ENCODE data around the gene GRIP1. TPM values are rescaled to one million over a fixed set of nuclear protein-coding genes. Genes with fewer than 3 reads are reported as not detected.

Gene GRIP1
- total and polyA plus RNA-seq, 2 donors, result 0.71 to 3.9 TPM

DNA sequence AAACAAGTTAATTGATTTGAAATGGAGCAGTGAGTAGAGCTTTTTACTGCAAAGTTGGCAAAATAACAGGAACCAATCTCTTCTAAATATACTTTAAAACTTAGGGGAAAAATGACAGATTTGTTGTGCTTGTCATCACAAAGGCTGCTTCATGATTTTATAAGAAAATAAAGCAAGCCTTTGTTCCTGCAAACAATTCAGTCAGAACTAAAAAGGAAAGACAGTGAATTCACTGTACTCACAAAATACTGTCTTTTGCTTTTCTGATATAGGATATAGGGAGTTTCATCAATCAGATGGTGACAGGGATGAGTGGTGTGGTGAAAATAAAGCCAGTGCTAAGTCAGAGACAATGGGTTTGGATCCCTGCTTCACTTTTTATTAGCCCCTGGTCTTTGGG lies 250.6 kb downstream of the GRIP1 start:
- no peaks in the 10 kb centered on the region for H3K36me3 ChIP-seq (ENCODE audit: control insufficient read depth in 2 of 2, insufficient read depth in 2 of 2, low read length in 1 of 2)

DNA sequence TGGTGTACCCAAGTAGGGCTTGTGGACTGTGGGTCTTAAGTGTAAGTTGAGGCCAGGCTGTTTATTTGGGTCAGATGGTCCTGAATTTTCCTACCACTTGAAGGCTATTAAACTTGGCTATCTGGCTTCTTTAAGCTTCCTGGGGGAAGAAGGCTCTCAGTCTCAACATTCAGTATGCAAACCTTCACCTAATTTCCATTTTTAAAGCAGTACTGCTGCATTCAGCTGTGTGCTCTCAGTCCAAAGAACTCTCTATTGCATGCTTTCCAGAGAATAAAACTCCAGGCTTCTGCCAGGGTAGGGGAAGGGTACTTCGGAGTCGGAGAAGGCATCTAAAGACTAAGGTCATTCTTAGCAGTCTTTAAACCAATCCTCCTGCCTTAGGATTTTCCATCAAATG lies 252.2 kb downstream of the GRIP1 start:
- no peak overlapping the region for H3K4me3 ChIP-seq (ENCODE audit: low read length in 2 of 2)
- WGBS, result 97% methylated on average over 2 of the region's 2 CpGs
- H3K4me1 ChIP-seq (ENCODE audit: control insufficient read depth in 2 of 2, insufficient read depth in 2 of 2, low read length in 2 of 2), result no peaks in the 10 kb centered on the region
- no peak for DNase-seq (ENCODE audit: low read depth in 6 of 9, low spot score in 9 of 9)
- H3K36me3 ChIP-seq (ENCODE audit: control insufficient read depth in 2 of 2, insufficient read depth in 2 of 2, low read length in 1 of 2), result no peaks in the 10 kb centered on the region
- H3K27ac ChIP-seq (ENCODE audit: low read depth in 1 of 2, low read length in 1 of 2), result no peak overlapping the region
- H3K27me3 ChIP-seq (ENCODE audit: control insufficient read depth in 2 of 2, insufficient read depth in 1 of 2, low read length in 1 of 2), result no peaks in the 10 kb centered on the region
- H3K9me3 ChIP-seq (ENCODE audit: control insufficient read depth in 2 of 2, insufficient read depth in 1 of 2, low read length in 1 of 2), result no peaks in the 10 kb centered on the region

More for the DNA sequence above, 250.6 kb downstream of the GRIP1 start:
- no peak overlapping the region for H3K4me3 ChIP-seq (ENCODE audit: low read length in 2 of 2)
- no peaks in the 10 kb centered on the region for H3K27me3 ChIP-seq (ENCODE audit: control insufficient read depth in 2 of 2, insufficient read depth in 1 of 2, low read length in 1 of 2)
- no peak for DNase-seq (ENCODE audit: low read depth in 6 of 9, low spot score in 9 of 9)
- no peaks in the 10 kb centered on the region for H3K4me1 ChIP-seq (ENCODE audit: control insufficient read depth in 2 of 2, insufficient read depth in 2 of 2, low read length in 2 of 2)
- H3K27ac ChIP-seq (ENCODE audit: low read depth in 1 of 2, low read length in 1 of 2), result no peak overlapping the region
- no peaks in the 10 kb centered on the region for H3K9me3 ChIP-seq (ENCODE audit: control insufficient read depth in 2 of 2, insufficient read depth in 1 of 2, low read length in 1 of 2)

DNA sequence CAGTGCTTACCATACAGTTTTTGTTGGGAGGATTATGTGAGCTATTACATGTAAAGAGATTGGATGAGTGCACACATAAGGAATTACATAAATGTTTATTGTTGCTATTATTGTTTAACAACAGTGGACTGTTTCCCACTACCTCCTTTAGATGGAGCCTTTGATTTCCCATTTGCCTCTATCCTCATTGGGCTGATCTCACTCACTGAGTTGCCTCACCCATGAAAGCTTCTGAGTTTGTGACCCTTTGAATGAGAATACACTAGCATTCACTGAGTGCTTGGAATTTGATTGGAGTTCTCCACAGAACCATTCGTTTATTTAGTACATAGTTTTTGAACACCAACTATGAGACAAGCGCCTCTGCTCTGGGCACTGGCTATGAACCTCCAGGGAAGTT lies 255.6 kb downstream of the GRIP1 start:
- Histone ChIP-seq H3K36me3 (ENCODE audit: control insufficient read depth in 2 of 2, insufficient read depth in 2 of 2, low read length in 1 of 2) (no peaks in the 10 kb centered on the region), H3K4me1 (ENCODE audit: control insufficient read depth in 2 of 2, insufficient read depth in 2 of 2, low read length in 2 of 2) (no peaks in the 10 kb centered on the region), H3K27ac (ENCODE audit: low read depth in 1 of 2, low read length in 1 of 2) (no peak overlapping the region), H3K27me3 (ENCODE audit: control insufficient read depth in 2 of 2, insufficient read depth in 1 of 2, low read length in 1 of 2) (no peaks in the 10 kb centered on the region), H3K9me3 (ENCODE audit: control insufficient read depth in 2 of 2, insufficient read depth in 1 of 2, low read length in 1 of 2) (no peaks in the 10 kb centered on the region), H3K4me3 (ENCODE audit: low read length in 2 of 2) (no peak overlapping the region)
- no peak for DNase-seq (ENCODE audit: low read depth in 6 of 9, low spot score in 9 of 9)
- WGBS, result 90% methylated on average over 2 of the region's 2 CpGs

DNA sequence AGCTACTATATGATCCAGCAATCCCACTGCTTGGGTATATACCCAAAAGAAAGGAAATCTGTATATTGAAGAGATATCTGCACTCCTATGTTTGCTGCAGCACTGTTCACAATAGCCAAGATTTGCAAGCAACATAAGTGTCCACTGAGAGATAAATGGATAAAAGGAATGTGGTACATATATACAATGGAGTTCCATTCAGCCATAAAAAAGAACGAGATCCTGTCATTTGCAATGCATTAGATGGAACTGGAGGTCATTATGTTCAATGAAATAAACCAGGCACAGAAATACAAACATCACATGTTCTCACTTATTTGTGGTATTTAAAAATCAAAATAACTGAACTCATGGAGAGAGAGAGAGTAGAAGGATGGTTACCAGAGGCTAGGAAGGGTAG lies 260.0 kb downstream of the GRIP1 start:
- no peak for DNase-seq (ENCODE audit: low read depth in 6 of 9, low spot score in 9 of 9)
- Histone ChIP-seq H3K9me3 (ENCODE audit: control insufficient read depth in 2 of 2, insufficient read depth in 1 of 2, low read length in 1 of 2) (no peaks in the 10 kb centered on the region), H3K4me1 (ENCODE audit: control insufficient read depth in 2 of 2, insufficient read depth in 2 of 2, low read length in 2 of 2) (no peaks in the 10 kb centered on the region), H3K27me3 (ENCODE audit: control insufficient read depth in 2 of 2, insufficient read depth in 1 of 2, low read length in 1 of 2) (no peaks in the 10 kb centered on the region), H3K4me3 (ENCODE audit: low read length in 2 of 2) (no peak overlapping the region), H3K27ac (ENCODE audit: low read depth in 1 of 2, low read length in 1 of 2) (no peak overlapping the region), H3K36me3 (ENCODE audit: control insufficient read depth in 2 of 2, insufficient read depth in 2 of 2, low read length in 1 of 2) (no peaks in the 10 kb centered on the region)
- WGBS, result 93% methylated on average over 1 of the region's 1 CpG

DNA sequence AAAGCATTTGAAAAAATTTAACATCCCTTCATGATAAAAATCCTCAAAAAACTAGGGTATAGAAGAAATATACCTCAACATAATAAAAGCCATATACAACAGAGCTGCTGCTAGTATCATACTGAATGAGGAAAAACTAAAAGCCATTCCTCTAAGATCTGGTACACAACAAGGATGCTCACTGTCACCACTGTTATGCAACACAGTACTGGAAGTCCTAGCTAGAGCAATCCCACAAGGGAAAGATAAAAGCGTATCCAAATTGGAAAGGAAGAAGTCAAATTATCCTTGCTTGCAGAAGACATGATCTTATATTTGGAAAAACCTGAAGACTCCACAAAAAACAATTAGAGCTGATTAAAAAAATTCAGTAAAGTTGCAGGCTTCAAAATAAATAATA lies 261.7 kb downstream of the GRIP1 start:
- H3K4me1 ChIP-seq (ENCODE audit: control insufficient read depth in 2 of 2, insufficient read depth in 2 of 2, low read length in 2 of 2), result no peaks in the 10 kb centered on the region
- H3K9me3 ChIP-seq (ENCODE audit: control insufficient read depth in 2 of 2, insufficient read depth in 1 of 2, low read length in 1 of 2), result no peaks in the 10 kb centered on the region
- DNase-seq (ENCODE audit: low read depth in 6 of 9, low spot score in 9 of 9), result no peak
- WGBS, result 98% methylated on average over 1 of the region's 1 CpG
- no peak overlapping the region for H3K27ac ChIP-seq (ENCODE audit: low read depth in 1 of 2, low read length in 1 of 2)
- no peaks in the 10 kb centered on the region for H3K27me3 ChIP-seq (ENCODE audit: control insufficient read depth in 2 of 2, insufficient read depth in 1 of 2, low read length in 1 of 2)
- no peak overlapping the region for H3K4me3 ChIP-seq (ENCODE audit: low read length in 2 of 2)
- H3K36me3 ChIP-seq (ENCODE audit: control insufficient read depth in 2 of 2, insufficient read depth in 2 of 2, low read length in 1 of 2), result no peaks in the 10 kb centered on the region

DNA sequence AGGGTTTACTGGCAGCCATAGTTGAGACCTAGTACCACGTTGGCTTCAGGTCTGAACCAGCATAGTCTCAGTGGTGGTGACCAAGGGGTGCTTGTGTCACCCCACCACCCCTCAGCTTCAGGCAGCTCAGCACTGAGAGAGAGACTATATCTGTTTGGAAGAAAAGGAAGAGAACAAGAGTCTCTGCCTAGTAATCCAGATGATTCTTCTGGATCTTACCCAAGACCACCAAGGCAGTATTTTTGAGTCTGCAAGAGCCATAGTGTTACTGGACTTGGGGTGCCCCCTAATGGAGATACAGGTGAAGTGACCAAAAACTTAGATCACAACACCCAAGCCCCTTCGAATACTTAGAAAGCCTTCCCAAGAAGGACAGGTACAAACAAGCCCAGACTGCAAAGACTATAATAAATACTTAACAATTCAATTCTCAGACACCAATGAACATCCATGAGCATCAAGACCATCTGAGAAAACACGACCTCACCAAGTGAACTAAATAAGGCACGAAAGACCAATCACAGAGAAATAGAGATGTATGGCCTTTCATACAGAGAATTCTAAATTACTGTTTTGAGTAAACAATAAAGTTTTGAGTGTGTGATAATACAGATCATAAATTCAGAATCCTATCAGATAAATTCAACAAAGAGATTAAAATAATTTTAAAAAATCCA lies 269.5 kb downstream of the GRIP1 start:
- Histone ChIP-seq H3K36me3 (ENCODE audit: control insufficient read depth in 2 of 2, insufficient read depth in 2 of 2, low read length in 1 of 2) (no peaks in the 10 kb centered on the region), H3K4me1 (ENCODE audit: control insufficient read depth in 2 of 2, insufficient read depth in 2 of 2, low read length in 2 of 2) (no peaks in the 10 kb centered on the region), H3K9me3 (ENCODE audit: control insufficient read depth in 2 of 2, insufficient read depth in 1 of 2, low read length in 1 of 2) (no peaks in the 10 kb centered on the region), H3K27me3 (ENCODE audit: control insufficient read depth in 2 of 2, insufficient read depth in 1 of 2, low read length in 1 of 2) (no peaks in the 10 kb centered on the region), H3K4me3 (ENCODE audit: low read length in 2 of 2) (no peak overlapping the region), H3K27ac (ENCODE audit: low read depth in 1 of 2, low read length in 1 of 2) (no peak overlapping the region)
- DNase-seq (ENCODE audit: low read depth in 6 of 9, low spot score in 9 of 9), result peak; percentile 18 to 80 (median 50)
- WGBS, result 88% methylated on average over 4 of the region's 4 CpGs

DNA sequence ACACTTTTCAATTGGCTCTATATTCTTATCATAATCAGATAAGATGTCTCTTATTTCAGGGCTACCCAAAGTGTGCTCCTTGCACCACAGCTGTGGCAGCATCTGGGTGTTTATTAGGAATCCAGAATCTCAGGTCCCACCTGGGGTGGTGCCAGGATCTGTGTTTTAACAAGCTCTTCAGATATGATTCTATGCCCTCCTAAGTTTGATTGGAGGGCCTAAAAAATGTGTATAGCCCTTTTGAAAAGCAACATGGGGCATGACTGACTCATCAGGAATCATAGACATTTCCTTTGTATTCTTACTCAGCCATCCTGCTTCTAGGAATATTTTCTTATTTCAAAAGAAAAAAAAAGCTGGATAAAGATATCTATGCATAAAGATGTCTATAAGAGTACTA lies 273.5 kb downstream of the GRIP1 start:
- Histone ChIP-seq H3K27ac (ENCODE audit: low read depth in 1 of 2, low read length in 1 of 2) (no peak overlapping the region), H3K4me3 (ENCODE audit: low read length in 2 of 2) (no peak overlapping the region), H3K4me1 (ENCODE audit: control insufficient read depth in 2 of 2, insufficient read depth in 2 of 2, low read length in 2 of 2) (no peaks in the 10 kb centered on the region), H3K36me3 (ENCODE audit: control insufficient read depth in 2 of 2, insufficient read depth in 2 of 2, low read length in 1 of 2) (no peaks in the 10 kb centered on the region), H3K9me3 (ENCODE audit: control insufficient read depth in 2 of 2, insufficient read depth in 1 of 2, low read length in 1 of 2) (no peaks in the 10 kb centered on the region), H3K27me3 (ENCODE audit: control insufficient read depth in 2 of 2, insufficient read depth in 1 of 2, low read length in 1 of 2) (no peaks in the 10 kb centered on the region)
- DNase-seq (ENCODE audit: low read depth in 6 of 9, low spot score in 9 of 9), result no peak

DNA sequence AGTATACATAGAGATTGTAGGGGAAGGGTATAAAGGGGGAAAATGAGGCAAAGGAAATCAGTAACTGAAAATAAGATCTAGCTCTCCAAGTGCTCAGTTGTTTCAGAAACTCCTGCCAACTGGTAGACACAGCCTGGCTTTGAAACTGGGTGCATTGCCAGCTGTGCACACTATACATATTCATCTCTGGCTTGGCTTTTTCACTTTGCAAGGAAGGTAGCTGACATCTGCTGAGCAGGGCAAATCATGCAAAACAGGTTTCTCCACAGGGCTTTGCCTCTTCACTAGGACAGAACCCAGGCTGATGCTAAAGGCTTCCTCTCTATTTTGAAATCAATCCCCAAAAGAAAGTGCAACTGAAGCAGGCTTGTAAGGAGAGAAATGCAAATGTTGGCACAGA lies 275.1 kb downstream of the GRIP1 start:
- no peak overlapping the region for H3K27ac ChIP-seq (ENCODE audit: low read depth in 1 of 2, low read length in 1 of 2)
- H3K9me3 ChIP-seq (ENCODE audit: control insufficient read depth in 2 of 2, insufficient read depth in 1 of 2, low read length in 1 of 2), result no peaks in the 10 kb centered on the region
- no peaks in the 10 kb centered on the region for H3K27me3 ChIP-seq (ENCODE audit: control insufficient read depth in 2 of 2, insufficient read depth in 1 of 2, low read length in 1 of 2)
- no peak overlapping the region for H3K4me3 ChIP-seq (ENCODE audit: low read length in 2 of 2)
- DNase-seq (ENCODE audit: low read depth in 6 of 9, low spot score in 9 of 9), result peak in 1 of 9 donors; percentile 37
- no peaks in the 10 kb centered on the region for H3K4me1 ChIP-seq (ENCODE audit: control insufficient read depth in 2 of 2, insufficient read depth in 2 of 2, low read length in 2 of 2)
- H3K36me3 ChIP-seq (ENCODE audit: control insufficient read depth in 2 of 2, insufficient read depth in 2 of 2, low read length in 1 of 2), result no peaks in the 10 kb centered on the region

DNA sequence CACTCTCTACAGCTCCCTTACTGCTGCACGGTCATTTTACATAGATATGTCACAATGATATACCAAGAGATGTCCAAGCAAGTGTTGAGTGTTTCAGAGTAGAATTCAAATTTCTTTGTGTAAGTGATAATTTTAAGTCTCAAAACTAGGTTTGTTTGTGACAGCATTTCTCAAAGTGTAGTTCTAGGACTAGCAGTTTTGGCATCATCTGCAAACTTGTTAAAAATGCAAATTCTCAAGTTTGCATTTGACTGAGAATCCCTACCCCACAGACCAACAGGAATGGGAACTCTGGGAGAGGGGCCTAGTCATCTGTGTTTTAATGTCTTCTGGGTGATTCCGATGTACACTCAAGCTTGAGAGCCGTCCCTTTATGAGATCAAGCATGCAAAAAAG lies 279.0 kb downstream of the GRIP1 start:
- Histone ChIP-seq H3K9me3 (ENCODE audit: control insufficient read depth in 2 of 2, insufficient read depth in 1 of 2, low read length in 1 of 2) (no peaks in the 10 kb centered on the region), H3K27me3 (ENCODE audit: control insufficient read depth in 2 of 2, insufficient read depth in 1 of 2, low read length in 1 of 2) (no peaks in the 10 kb centered on the region), H3K36me3 (ENCODE audit: control insufficient read depth in 2 of 2, insufficient read depth in 2 of 2, low read length in 1 of 2) (no peaks in the 10 kb centered on the region), H3K4me1 (ENCODE audit: control insufficient read depth in 2 of 2, insufficient read depth in 2 of 2, low read length in 2 of 2) (no peaks in the 10 kb centered on the region), H3K27ac (ENCODE audit: low read depth in 1 of 2, low read length in 1 of 2) (no peak overlapping the region), H3K4me3 (ENCODE audit: low read length in 2 of 2) (no peak overlapping the region)
- no peak for DNase-seq (ENCODE audit: low read depth in 6 of 9, low spot score in 9 of 9)
- 96% methylated on average over 3 of the region's 3 CpGs for WGBS

All from thymus (tissue), 11 donors.